Measurements from ENCODE around the gene SLC6A7.

DNA sequence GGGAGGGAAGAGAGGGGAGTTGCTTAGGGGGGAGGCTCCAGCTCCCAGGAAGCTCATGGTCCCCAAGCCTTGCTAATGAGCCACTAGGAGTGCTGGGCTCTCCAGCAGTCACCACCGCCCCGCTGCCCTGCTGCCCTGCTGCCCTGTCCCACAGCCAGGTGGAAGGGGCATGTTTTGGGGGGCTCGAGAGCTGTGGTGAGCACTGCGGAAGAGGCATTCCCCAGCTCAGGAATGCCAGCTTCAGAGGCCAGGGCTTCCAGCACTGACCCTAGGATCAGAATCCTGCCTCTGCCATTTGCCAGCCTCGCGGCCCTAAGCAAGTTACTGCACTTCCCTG, 16.9 kb downstream of the SLC6A7 start:
- TF ChIP-seq CTCF (IDR thresholded peaks at IDR 0.05), result no peak
- TF ChIP-seq ZFX (IDR thresholded peaks at IDR 0.05; ENCODE audit: borderline replicate concordance), result no peak

All from 22Rv1 (cell line).